Measurements from ENCODE around the gene RBM12. TPM values are rescaled to one million over a fixed set of nuclear protein-coding genes. Genes with fewer than 3 reads are reported as not detected.

The RBM12 gene
- total and polyA plus RNA-seq, 9 donors: 32.0 to 59.6 (median 50.5) TPM

- peaks cover 46% of the 10 kb centered on the region for H3K36me3 ChIP-seq (ENCODE audit: control insufficient read depth, insufficient read depth, low read length)
- WGBS (ENCODE audit: insufficient coverage): 95% methylated on average over 3 of the region's 4 CpGs
- no peaks in the 10 kb centered on the region for H3K9me3 ChIP-seq (replicated peaks; ENCODE audit: control insufficient read depth, low read depth, low read length)
- no peaks in the 10 kb centered on the region for H3K27me3 ChIP-seq (ENCODE audit: control insufficient read depth, insufficient read depth, low read length)
- no peak overlapping the region for H3K27ac ChIP-seq (ENCODE audit: low read length)
- DNase-seq: no peak
- H3K4me3 ChIP-seq (ENCODE audit: low read length): no peak overlapping the region
- H3K4me1 ChIP-seq (ENCODE audit: control insufficient read depth, insufficient read depth, low read length): no peaks in the 10 kb centered on the region
These were observed 9.2 kb upstream of the RBM12 start for GRCh38 chr20:35673884-35674283.

GRCh38 chr20:35669681-35670080 is 5.0 kb upstream of the RBM12 start:
- H3K4me3 ChIP-seq (ENCODE audit: low read length): no peak overlapping the region
- H3K9me3 ChIP-seq (replicated peaks; ENCODE audit: control insufficient read depth, low read depth, low read length): no peaks in the 10 kb centered on the region
- no peak for DNase-seq
- peaks cover 3% of the 10 kb centered on the region for H3K4me1 ChIP-seq (ENCODE audit: control insufficient read depth, insufficient read depth, low read length)
- H3K27ac ChIP-seq (ENCODE audit: low read length): no peak overlapping the region
- no peaks in the 10 kb centered on the region for H3K27me3 ChIP-seq (ENCODE audit: control insufficient read depth, insufficient read depth, low read length)
- H3K36me3 ChIP-seq (ENCODE audit: control insufficient read depth, insufficient read depth, low read length): peaks cover 35% of the 10 kb centered on the region
- WGBS (ENCODE audit: insufficient coverage): no CpG with 5 or more reads among the region's 1 CpG

- WGBS (ENCODE audit: insufficient coverage): 80% methylated on average over 1 of the region's 5 CpGs
- no peak overlapping the region for H3K27ac ChIP-seq (ENCODE audit: low read length)
- H3K27me3 ChIP-seq (ENCODE audit: control insufficient read depth, insufficient read depth, low read length): no peaks in the 10 kb centered on the region
- H3K9me3 ChIP-seq (replicated peaks; ENCODE audit: control insufficient read depth, low read depth, low read length): no peaks in the 10 kb centered on the region
- H3K4me3 ChIP-seq (ENCODE audit: low read length): no peak overlapping the region
- DNase-seq: no peak
- peaks cover 32% of the 10 kb centered on the region for H3K36me3 ChIP-seq (ENCODE audit: control insufficient read depth, insufficient read depth, low read length)
- peaks cover 3% of the 10 kb centered on the region for H3K4me1 ChIP-seq (ENCODE audit: control insufficient read depth, insufficient read depth, low read length)
These were observed 4.5 kb upstream of the RBM12 start for GRCh38 chr20:35669221-35669620.

GRCh38 chr20:35665949-35666288 is 1.2 kb upstream of the RBM12 start:
- H3K9me3 ChIP-seq (replicated peaks; ENCODE audit: control insufficient read depth, low read depth, low read length): no peaks in the 10 kb centered on the region
- peaks cover 16% of the 10 kb centered on the region for H3K36me3 ChIP-seq (ENCODE audit: control insufficient read depth, insufficient read depth, low read length)
- no peak overlapping the region for H3K4me3 ChIP-seq (ENCODE audit: low read length)
- DNase-seq: no peak
- 98% methylated on average over 12 of the region's 17 CpGs for WGBS (ENCODE audit: insufficient coverage)
- no peaks in the 10 kb centered on the region for H3K27me3 ChIP-seq (ENCODE audit: control insufficient read depth, insufficient read depth, low read length)
- no peak overlapping the region for H3K27ac ChIP-seq (ENCODE audit: low read length)
- peaks cover 6% of the 10 kb centered on the region for H3K4me1 ChIP-seq (ENCODE audit: control insufficient read depth, insufficient read depth, low read length)

- Histone ChIP-seq H3K27me3 (ENCODE audit: control insufficient read depth, insufficient read depth, low read length) (no peaks in the 10 kb centered on the region), H3K4me1 (ENCODE audit: control insufficient read depth, insufficient read depth, low read length) (peaks cover 6% of the 10 kb centered on the region), H3K36me3 (ENCODE audit: control insufficient read depth, insufficient read depth, low read length) (no peaks in the 10 kb centered on the region), H3K27ac (ENCODE audit: low read length) (peak overlapping the region; percentile 98), H3K4me3 (ENCODE audit: low read length) (peak overlapping the region; percentile 89), H3K9me3 (replicated peaks; ENCODE audit: control insufficient read depth, low read depth, low read length) (no peaks in the 10 kb centered on the region)
- under 1% methylated on average over 25 of the region's 28 CpGs for WGBS (ENCODE audit: insufficient coverage)
- DNase-seq: peak; percentile 71
These were observed 909 bp downstream of the RBM12 start for GRCh38 chr20:35663516-35664465.

- Histone ChIP-seq H3K36me3 (ENCODE audit: control insufficient read depth, insufficient read depth, low read length) (no peaks in the 10 kb centered on the region), H3K27ac (ENCODE audit: low read length) (no peak overlapping the region), H3K4me3 (ENCODE audit: low read length) (no peak overlapping the region), H3K4me1 (ENCODE audit: control insufficient read depth, insufficient read depth, low read length) (peaks cover 6% of the 10 kb centered on the region), H3K27me3 (ENCODE audit: control insufficient read depth, insufficient read depth, low read length) (no peaks in the 10 kb centered on the region), H3K9me3 (replicated peaks; ENCODE audit: control insufficient read depth, low read depth, low read length) (no peaks in the 10 kb centered on the region)
- no CpG with 5 or more reads among the region's 2 CpGs for WGBS (ENCODE audit: insufficient coverage)
- DNase-seq: no peak
These were observed 2.1 kb downstream of the RBM12 start for GRCh38 chr20:35662551-35662950.

GRCh38 chr20:35661908-35662307 is 2.8 kb downstream of the RBM12 start:
- no CpG with 5 or more reads among the region's 3 CpGs for WGBS (ENCODE audit: insufficient coverage)
- Histone ChIP-seq H3K27me3 (ENCODE audit: control insufficient read depth, insufficient read depth, low read length) (no peaks in the 10 kb centered on the region), H3K4me1 (ENCODE audit: control insufficient read depth, insufficient read depth, low read length) (peaks cover 6% of the 10 kb centered on the region), H3K36me3 (ENCODE audit: control insufficient read depth, insufficient read depth, low read length) (no peaks in the 10 kb centered on the region), H3K4me3 (ENCODE audit: low read length) (no peak overlapping the region), H3K9me3 (replicated peaks; ENCODE audit: control insufficient read depth, low read depth, low read length) (no peaks in the 10 kb centered on the region), H3K27ac (ENCODE audit: low read length) (no peak overlapping the region)
- no peak for DNase-seq

GRCh38 chr20:35661053-35661452 is 3.6 kb downstream of the RBM12 start:
- no peaks in the 10 kb centered on the region for H3K27me3 ChIP-seq (ENCODE audit: control insufficient read depth, insufficient read depth, low read length)
- peaks cover 6% of the 10 kb centered on the region for H3K4me1 ChIP-seq (ENCODE audit: control insufficient read depth, insufficient read depth, low read length)
- no peak overlapping the region for H3K4me3 ChIP-seq (ENCODE audit: low read length)
- no peak overlapping the region for H3K27ac ChIP-seq (ENCODE audit: low read length)
- H3K9me3 ChIP-seq (replicated peaks; ENCODE audit: control insufficient read depth, low read depth, low read length): no peaks in the 10 kb centered on the region
- H3K36me3 ChIP-seq (ENCODE audit: control insufficient read depth, insufficient read depth, low read length): no peaks in the 10 kb centered on the region
- DNase-seq: no peak
- no CpG with 5 or more reads among the region's 2 CpGs for WGBS (ENCODE audit: insufficient coverage)

GRCh38 chr20:35660122-35660937 is 4.4 kb downstream of the RBM12 start:
- Histone ChIP-seq H3K9me3 (replicated peaks; ENCODE audit: control insufficient read depth, low read depth, low read length) (no peaks in the 10 kb centered on the region), H3K4me3 (ENCODE audit: low read length) (no peak overlapping the region), H3K36me3 (ENCODE audit: control insufficient read depth, insufficient read depth, low read length) (peaks cover under 1% of the 10 kb centered on the region), H3K4me1 (ENCODE audit: control insufficient read depth, insufficient read depth, low read length) (peaks cover 6% of the 10 kb centered on the region), H3K27me3 (ENCODE audit: control insufficient read depth, insufficient read depth, low read length) (no peaks in the 10 kb centered on the region), H3K27ac (ENCODE audit: low read length) (no peak overlapping the region)
- no peak for DNase-seq
- 93% methylated on average over 5 of the region's 10 CpGs for WGBS (ENCODE audit: insufficient coverage)

GRCh38 chr20:35657271-35657670 is 7.4 kb downstream of the RBM12 start:
- no peak for DNase-seq
- H3K36me3 ChIP-seq (ENCODE audit: control insufficient read depth, insufficient read depth, low read length): peaks cover 29% of the 10 kb centered on the region
- WGBS (ENCODE audit: insufficient coverage): no CpG with 5 or more reads among the region's 1 CpG
- H3K4me1 ChIP-seq (ENCODE audit: control insufficient read depth, insufficient read depth, low read length): no peaks in the 10 kb centered on the region
- no peaks in the 10 kb centered on the region for H3K27me3 ChIP-seq (ENCODE audit: control insufficient read depth, insufficient read depth, low read length)
- no peaks in the 10 kb centered on the region for H3K9me3 ChIP-seq (replicated peaks; ENCODE audit: control insufficient read depth, low read depth, low read length)
- no peak overlapping the region for H3K4me3 ChIP-seq (ENCODE audit: low read length)
- H3K27ac ChIP-seq (ENCODE audit: low read length): no peak overlapping the region
